Left renal cortex interstitium (tissue), 4 donors: ENCODE measurements around the gene SHH. TPM values are rescaled to one million over a fixed set of nuclear protein-coding genes. Genes with fewer than 3 reads are reported as not detected.

Experiments used
- DNase-seq, 4 donors: peaks; one replicate each; pipeline ENCODE4 v3.0.0-alpha.2; 2013; ENCODE audit warnings: low read depth in 4 of 4, low spot score in 2 of 4, missing footprints in 1 of 4
- polyA plus RNA-seq, 4 donors: library from polyadenylated mRNA; unstranded; fragments of 120-200 nt; gene quantifications; one replicate each; pipeline ENCODE4 v1.2.1, GENCODE V29; 2013; ENCODE audit not compliant: insufficient read length in 4 of 4

Gene SHH
- polyA plus RNA-seq, 4 donors, result 2.2 to 3.2 (median 2.6) TPM

DNA sequence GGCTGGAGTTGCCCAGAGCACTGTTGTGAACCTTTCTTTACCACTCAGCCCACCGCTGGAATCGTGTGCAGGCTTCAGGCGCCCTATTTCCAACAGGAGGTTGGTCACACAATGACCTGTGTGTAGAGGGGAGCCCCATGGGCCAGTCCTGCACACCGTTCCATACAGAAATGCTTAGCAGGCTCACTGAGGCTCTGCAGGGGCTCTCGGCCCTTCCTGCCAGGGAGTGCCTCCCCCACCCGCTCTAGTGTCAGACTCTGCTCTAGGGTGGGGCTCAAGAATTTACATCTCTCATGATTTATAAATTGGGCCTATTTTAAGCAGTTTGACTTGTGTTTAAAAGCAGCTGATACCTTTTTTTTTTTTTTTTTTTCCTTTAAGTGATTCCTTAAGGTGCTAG, 42.0 kb downstream of the SHH start:
- DNase-seq, result no peak

DNA sequence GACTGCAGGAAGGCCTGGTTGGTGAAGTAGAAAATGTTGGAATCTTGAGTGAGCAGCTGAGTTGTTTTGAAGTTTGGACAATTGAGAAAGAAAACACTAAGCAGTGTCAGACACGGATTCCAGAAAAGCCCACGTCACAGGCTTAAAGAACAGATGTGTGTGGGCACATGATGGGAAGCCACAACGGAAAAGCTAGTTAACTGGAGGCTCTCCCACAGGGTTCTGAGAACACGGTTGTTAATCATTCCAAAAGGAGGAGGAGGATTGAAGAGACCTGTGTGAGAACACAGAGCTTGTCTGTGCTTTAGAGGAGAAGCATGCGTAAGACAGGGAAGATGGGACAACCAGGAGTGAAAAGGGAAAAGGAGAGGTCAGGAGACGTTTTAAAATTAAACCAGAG, 42.6 kb downstream of the SHH start:
- DNase-seq, result no peak

DNA sequence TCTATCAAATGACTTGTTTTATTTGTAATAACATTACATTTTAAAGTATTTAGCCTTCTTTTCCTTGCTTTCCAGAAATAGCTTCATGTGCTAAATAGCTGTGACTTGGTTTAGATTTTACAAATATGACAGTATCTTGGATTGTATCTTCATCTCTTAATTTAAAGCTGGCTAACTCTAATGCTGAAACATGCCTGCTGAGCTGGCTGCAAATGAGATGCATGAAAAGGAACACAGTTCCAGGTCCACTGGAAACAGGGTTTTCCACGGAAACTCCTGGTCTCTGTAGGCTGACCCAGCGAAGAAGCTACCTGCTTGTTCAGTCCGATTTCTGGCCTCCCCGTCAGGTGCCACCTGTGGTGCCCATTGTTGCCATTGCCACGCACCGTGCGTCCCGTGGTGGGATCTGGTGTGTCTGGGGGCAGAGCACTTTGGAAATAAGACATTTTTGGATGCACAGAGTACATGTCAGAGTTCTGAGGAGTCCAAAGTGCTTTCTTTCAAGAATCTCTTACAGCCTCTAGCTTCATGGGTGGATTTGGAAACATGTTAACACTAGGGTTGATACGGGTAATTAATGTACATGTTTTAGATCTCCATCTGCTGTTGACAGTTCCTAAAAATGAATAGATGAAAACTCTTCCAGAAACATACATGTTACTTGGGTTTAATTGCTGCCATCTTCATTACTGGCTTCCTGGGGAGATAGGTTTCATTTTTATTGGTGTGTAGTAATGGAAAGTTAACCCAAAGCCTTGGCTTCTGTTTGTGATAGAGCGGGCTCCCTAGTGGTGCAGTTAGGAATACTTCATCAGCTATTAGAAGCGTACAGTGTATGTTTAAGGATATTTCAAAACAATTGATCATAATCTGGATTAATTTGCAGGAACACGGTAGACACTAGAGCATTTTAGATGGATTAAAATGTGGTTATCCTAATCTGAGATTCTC, 45.0 kb downstream of the SHH start:
- DNase-seq, result no peak

DNA sequence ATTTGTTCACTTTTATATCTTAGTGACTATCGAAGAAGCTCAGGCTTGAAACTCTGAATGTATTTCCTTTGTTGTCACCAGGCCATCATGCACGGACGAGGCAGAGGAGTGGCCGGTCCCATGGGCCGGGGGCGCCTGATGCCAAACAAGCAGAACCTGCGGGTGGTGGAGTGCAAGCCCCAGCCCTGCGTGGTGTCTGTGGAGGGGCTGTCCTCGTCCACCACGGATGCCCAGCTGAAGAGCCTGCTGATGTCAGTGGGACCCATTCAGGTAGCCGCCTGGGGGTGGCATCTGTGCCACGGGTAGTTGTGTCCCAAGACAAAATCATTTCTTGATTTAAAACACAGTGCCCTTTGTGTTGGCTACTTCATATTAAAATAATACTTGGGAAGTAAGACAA, 45.9 kb downstream of the SHH start:
- no peak for DNase-seq

DNA sequence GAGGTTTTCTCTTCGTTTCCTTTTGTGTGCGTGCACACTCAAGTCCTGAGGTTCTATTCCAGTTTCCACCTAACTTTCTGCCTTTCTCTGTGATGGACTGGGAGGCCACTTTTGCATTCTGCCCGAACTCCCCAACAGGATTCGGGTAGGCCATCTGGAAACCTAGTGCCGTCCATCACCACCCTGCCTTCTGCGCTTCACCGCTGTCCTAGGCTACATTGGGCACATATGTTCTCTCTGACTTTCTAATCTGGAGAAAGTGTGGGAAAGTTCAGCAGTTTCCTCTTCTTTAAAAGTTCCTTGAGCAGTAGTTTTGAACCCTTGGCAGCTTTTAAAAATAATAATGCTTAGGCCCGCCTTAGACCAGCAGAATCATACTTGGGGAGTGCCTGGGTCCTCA, 46.8 kb downstream of the SHH start:
- DNase-seq, result no peak

DNA sequence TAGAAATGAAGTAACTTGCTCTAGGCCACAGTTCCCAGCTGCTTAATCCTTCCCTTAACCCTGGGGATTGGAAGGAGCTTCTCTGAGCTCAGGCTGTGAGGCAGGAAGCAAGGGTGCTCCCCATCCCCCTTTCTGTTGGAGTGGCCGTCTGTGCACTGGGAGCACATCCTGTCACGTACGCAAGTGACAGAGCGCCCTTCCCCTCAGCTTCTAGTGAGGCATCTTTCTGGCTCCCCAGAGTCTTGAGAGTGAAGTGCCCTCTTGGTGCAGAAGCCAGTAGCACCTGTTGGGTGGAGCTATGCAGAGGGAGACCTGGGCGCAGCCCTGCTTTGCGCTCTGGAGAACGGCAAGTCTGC, 47.8 kb downstream of the SHH start:
- no peak for DNase-seq

DNA sequence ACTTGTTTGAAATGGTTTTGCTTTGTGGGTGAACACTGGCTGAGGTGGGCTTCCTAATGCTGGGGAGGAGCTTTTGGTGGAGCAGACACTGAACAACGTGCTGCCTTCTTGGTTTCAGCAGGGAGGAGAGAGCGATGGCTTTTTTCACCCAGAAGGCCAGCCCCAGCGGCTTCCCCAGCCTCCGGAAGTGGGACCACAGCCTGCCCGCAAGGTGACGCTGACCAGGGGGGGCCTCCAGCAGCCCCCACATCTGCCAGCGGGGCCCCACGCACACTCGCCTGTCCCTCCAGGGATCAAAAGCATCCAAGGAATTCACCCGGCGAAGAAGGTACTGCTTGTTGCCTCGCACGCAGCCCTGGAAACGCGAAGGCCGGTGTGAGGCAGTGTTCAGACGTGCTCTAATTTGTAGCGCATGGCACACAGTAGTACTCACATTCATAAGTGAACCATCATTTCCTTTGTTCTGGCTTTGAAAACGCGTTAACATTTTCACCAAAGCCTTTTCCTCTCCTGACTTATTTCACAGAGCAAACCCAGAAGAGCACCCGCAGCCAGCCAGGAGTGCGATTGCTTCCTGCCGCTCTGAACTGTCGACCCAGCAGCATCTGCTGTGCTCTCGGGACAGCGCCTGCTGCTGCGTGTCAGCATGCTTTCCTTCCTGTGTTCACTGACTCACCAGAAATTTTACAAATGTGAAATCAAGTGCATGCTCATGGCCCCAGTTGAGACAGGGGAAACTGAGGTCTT, 48.4 kb downstream of the SHH start:
- no peak for DNase-seq

DNA sequence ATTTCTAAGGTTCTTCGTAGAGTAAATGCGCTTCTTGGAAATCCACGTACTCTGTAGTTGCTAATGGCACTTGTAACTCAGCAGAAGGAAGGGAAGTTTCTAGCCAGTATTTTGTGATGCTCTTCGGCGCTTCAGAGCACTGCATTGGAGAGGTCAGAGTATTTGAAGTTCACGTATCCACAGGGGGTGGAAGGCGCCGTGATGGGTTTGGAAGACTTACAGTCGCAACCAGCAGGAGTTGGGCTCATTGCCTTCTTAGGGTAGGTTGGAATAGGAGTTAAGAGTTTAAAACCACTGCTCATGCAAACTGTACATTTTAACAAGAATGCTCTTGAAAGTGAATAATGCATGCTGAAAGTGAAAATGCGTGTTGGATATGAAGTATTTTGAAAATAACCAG, 49.1 kb downstream of the SHH start:
- DNase-seq, result no peak

DNA sequence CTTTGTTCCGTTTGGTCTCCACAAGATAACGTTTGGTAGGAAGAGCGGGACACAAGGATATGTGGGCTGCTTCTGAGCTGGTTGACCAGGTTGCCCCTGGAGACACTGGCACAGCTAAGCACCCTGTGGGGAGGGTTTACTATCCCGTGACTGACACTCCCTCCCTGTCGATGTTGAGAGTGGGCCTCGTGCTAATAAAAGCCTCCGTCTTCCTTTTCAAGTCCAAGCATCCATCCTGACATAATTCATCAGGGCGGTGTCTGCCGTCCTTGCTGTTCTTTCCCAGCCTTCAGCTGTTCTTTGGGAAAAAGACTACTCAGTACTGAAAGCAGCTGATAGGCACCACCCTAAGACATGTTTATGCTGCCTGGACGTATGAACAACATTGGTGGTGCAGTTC, 49.6 kb downstream of the SHH start:
- no peak for DNase-seq

DNA sequence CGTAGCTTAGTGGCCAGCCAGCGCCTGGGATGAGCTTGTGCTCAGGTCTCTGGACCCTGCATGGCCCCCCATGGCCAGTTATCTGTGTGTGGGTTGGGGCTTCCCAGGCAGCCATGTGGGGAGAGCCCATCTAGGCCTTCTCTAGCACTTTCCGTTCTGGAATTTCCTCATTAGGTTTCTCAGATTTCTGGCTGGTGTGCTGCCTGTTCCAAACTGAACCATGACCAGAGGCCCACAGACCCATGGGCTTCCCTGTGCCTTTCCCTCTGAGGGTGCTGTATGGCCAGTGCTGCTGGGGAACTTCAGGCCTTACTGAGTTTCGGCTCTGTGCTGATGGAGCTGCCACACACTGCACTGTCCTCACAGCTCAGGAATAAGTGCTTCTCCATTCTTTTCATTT, 50.2 kb downstream of the SHH start:
- DNase-seq, result no peak

DNA sequence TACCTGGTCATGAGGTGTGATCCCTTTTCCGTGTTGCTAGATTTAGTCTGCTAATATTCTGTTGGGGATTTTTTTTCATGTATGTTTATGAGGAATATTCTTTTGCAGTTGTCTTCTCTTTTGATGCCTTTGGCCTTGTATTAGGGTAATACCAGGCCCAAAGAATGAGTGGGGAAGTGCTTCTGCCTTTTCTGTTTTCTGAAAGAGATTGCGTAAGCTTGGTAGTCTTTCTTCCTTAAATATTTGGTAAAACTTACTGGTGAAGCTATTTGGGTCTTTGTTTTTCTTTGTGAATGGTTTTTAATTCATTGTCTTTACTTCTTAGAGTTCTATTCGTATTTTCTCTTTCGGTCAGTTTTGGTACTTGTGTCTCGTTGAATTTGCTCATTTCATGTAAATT, 51.1 kb downstream of the SHH start:
- DNase-seq, result no peak

DNA sequence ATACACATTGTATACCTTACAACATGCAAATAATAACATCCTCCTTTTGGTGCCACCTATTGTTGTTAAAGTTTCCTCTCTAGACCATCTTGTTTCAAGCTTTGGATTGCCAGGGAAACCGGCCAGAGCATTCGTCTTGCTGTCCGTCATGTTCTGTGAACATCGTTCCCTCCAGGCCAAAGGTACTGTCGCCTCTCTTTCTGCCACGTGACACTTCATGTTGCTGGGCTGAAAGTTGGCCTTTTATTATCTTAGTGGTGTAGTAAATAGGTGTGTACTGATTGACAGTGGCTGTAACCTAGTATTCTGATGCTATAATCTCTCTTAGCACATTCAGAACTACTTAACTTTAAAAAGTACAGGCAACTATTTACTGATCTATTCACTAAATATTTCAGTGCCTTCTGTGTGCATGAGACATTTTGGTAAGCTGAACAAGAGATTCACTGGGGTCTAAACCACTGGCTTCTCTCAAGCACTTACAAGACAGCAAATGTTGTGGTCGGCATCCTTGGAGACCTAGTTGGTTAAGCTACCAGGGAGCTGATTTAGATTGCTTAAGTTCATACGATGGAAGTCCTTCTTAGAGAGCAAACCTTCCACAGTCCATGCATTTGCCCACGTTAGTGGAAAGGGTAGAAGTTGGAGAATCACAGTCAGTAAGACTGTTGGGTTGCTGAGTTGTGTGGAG, 52.4 kb downstream of the SHH start:
- no peak for DNase-seq

DNA sequence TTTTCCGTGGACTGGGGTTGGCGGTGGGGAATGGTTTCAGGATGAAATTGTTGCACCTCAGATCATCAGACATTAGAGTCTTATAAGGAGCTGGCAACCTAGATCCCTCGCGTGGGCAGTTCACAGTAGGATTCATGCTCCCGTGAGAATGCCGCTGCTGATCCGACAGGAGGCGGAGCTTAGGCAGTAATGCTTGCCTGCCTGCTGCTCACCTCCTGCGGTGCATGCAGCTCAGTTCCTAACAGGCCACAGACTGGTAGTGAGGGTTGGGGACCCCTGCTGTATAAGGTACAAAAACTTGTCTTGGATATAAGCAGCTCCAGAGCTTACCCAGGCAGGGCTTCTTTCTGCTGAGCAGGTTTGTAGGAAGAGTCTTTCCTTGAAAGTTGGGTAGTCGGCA, 53.9 kb downstream of the SHH start:
- no peak for DNase-seq

DNA sequence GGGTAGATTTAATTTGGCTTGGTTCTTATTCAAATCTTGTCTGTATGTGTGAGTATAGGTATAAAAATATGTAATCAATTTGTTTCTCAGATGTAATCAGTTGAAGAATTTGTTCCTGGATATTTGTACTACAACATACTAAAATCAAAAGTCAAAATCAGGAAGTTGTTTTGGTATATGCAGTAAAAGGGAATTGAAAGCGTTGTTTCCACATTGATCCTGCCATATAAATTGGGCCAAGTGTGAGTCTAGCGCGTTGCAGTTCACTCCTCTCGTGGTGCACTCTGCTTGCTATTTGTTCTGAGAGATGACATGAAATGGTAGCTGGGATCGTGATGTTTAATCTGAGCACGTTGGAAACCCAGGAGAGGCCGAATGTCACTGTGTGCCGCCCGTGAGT, 55.9 kb downstream of the SHH start:
- DNase-seq, result no peak

DNA sequence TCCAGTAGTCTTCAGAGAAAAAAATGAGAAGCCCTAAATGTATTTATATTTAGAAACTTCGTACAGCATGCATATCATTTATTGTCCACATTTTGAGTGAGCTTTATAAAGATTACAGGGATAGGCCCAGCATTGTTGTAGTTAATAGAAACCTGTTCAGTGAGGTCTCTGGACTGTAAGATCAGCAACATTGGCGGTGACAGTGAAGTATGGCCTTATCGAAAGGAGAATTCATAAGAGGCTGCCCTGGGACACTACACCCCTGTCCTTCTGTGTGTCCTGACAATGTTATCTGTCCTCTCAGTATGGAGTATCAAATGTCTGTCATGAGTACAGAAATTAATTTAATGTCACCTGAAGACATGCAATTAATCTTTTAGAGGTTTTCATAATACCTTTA, 57.2 kb downstream of the SHH start:
- DNase-seq, result no peak

DNA sequence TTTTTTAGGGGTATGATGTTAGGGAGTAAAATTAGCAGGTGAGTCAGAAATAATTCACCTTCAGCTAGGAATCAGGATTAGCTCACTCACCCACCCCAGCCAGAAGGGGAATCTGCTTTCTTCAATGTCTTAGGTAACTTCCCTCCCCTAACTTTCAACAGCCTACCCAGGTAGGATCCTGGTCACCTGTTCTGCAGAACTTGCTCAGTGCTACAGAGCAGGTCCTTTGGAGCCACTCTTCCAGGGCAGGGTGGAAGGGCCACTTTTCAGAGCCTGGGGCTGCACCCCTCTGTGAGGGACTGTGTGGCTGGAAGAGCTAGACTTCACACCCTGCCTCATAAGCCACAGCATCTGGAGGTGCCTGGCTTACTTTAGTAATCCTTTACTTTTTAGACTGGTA, 58.1 kb downstream of the SHH start:
- no peak for DNase-seq

DNA sequence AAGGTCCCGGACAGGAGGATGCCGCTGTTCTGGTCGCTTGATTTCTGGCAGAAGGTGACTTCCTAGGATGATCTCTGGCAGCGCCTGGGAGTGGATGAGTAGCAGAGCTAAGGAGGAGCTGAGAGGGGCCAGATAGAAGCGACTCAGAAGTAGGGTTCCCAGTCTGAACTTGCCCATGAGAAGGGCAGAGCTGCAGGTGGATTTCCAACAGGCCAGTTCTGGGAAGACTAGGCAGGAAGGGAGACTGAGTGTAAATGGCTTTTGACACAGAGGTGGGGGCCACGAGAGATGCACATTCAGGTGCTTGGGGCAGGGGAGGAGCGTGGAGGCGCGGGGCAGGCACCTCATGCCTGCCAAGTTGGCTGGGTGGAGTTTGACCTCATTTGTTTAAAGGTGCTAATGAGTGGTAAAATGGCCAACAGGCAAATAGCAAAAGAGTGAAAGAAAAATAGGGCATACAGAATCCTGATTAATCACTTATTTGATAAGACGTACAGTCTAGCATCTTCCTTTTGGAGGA, 58.8 kb downstream of the SHH start:
- DNase-seq, result no peak

DNA sequence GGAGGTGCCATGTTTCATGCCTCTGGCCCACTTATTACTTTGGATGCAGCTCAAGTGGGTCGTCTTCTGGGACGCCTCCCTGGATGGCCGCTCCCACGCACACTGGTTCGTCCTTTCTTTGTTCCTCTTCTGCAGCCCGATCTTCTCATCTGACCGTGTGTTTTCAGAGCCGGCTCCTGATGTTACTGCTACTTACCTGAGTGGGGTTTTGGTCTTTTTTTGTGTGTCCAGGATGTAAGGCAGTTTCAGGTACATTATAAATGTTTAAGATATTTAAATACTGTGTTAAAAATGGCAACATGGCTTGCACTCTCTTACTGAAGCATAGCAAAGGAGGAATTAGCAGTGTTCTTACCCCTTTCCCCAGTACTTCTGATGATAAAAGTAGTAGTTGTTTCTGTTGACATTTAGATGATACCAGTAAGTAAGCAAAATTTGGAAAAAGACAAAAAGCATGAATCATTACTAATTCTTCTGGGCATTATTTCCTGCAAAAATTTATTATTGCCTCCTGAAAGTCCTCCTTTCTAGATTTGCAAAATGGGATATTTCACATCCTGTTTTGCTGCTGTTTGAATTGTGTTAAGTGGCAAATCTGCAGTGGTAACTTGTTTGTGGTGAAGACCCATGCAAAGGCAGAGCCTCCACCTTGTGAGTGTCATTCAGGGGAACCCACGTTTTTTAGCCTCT, 59.4 kb downstream of the SHH start:
- DNase-seq, result no peak

DNA sequence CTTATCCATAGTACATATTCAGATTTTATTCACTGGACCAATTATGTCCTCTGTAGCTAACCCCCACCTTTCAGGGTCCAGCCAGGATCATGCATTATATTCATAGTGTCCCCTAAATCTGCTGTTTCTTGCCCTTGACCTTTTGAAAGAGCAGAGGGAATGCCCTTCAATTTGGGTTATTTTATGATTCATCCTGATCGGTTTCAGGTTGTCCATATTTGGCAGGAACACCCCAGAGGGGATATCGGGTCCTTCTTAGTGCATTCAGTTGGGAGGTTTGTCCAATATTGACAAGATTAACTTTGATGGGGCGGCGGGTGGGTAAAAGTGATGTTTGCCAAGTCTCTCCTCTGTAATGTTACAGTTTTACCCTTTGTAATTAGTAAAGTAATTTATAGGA, 60.9 kb downstream of the SHH start:
- DNase-seq, result no peak

DNA sequence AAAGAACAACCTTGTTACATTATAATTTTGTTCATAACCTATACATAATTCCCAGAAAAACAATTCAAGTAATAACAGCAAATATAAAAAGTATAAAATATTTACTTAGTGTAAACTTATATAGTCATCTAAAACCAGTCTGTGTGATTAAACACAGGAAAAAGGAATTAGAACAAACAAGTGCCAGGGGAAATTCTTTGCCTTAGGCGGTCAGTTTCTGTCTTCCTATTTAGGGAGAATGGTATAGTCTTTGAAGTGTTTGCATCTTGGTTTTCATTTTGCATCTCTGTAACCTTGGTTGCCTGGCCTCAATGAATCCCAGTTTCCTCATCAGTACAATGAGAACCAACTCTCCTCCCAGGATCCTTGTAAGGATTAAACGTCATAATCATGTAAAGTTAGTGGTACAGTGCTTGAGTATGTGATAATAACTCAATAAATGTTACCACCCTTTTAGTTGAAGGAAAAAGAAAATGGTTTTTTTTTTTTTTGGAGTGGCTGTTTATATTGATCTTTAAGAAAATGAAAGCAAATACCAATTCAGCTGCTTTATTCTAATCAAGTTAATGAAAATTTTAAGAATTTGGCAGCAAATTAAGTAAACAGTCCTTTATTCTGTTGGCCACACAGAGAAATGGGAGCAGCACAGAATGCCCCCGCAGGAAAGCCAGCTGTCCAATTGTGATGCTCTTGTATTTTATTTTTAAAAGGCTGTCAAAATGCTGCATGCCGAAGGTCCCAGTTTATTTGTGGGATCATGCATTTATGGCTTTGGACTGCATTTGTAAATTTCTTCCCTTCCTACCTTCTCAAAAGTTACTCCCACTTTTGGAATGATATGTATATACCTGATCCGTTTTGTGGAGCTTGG, 61.8 kb downstream of the SHH start:
- no peak for DNase-seq
